ENCODE results near the gene ATXN7. TPM values are rescaled to one million over a fixed set of nuclear protein-coding genes. Genes with fewer than 3 reads are reported as not detected.

ATXN7 gene
- total RNA-seq, 1 experiment from 2014 or later: 27.5 TPM

- intact Hi-C loops (cut with micrococcal nuclease): no loop called here
- ChIA-PET CTCF (no interaction called here), RAD21 (ENCODE audit: low non-redundant PET in 1 of 2, low total read pairs in 2 of 2, uncharacterized antibody in 2 of 2, unreplicated experiment in 2 of 2) (no interaction called here), POLR2A (no interaction called here)
- Histone ChIP-seq H2AFZ (ENCODE audit: low read depth, low read length, poor library complexity, severe bottlenecking) (no peak overlapping the region), H3K9me2 (ENCODE audit: insufficient read depth) (no peaks in the 10 kb centered on the region), H3K4me3 (replicated peaks in 1 of 2; ENCODE audit: low read depth in 1 of 2, low read length in 2 of 2) (no peak overlapping the region), H3K27ac (ENCODE audit: low read depth, low read length) (no peak overlapping the region), H3K9ac (ENCODE audit: low read length) (no peak overlapping the region), H3K79me2 (ENCODE audit: insufficient read depth, low read length) (peaks cover 93% of the 10 kb centered on the region), H3K4me2 (ENCODE audit: low read length) (no peak overlapping the region), H3K36me3 (ENCODE audit: control insufficient read depth in 1 of 2, insufficient read depth in 2 of 2, low read length in 2 of 2) (no peaks in the 10 kb centered on the region), H4K20me1 (ENCODE audit: insufficient read depth) (peaks cover 2% of the 10 kb centered on the region; the same call in 1 of the 2 replicates), H3K9me3 (ENCODE audit: control insufficient read depth in 1 of 2, insufficient read depth in 1 of 2, low read depth in 1 of 2, low read length in 2 of 2) (no peaks in the 10 kb centered on the region), H3K4me1 (ENCODE audit: control insufficient read depth in 1 of 2, insufficient read depth in 2 of 2, low read length in 2 of 2) (no peaks in the 10 kb centered on the region), H3K27me3 (ENCODE audit: insufficient read depth, low read length) (no peaks in the 10 kb centered on the region)
- no peak for TF ChIP-seq CTCF (IDR thresholded peaks at IDR 0.05 in 2 of 3, conservative IDR thresholded peaks at IDR 0.05 in 1 of 3; ENCODE audit: borderline replicate concordance in 1 of 3, insufficient read depth in 1 of 3, low read depth in 2 of 3, low read length in 2 of 3)
- TF ChIP-seq CEBPB (IDR thresholded peaks at IDR 0.05; ENCODE audit: low read depth): no peak
- DNase-seq (ENCODE audit: low read depth, low spot score): no peak
- ATAC-seq: no peak
- BruUV-seq (replicated peaks): no TSS peak
These were observed 67.6 kb downstream of the ATXN7 start for GRCh38 chr3:63931290-63931689.

- H4K20me1 ChIP-seq (ENCODE audit: insufficient read depth): peaks cover 3% of the 10 kb centered on the region; the same call in 1 of the 2 replicates
- H3K27me3 ChIP-seq (ENCODE audit: insufficient read depth, low read length): no peaks in the 10 kb centered on the region
- ChIA-PET CTCF (no interaction called here), RAD21 (ENCODE audit: low non-redundant PET in 1 of 2, low total read pairs in 2 of 2, uncharacterized antibody in 2 of 2, unreplicated experiment in 2 of 2) (no interaction called here), POLR2A (no interaction called here)
- DNase-seq (ENCODE audit: low read depth, low spot score) (no peak), ATAC-seq (no peak)
- H3K4me1 ChIP-seq (ENCODE audit: control insufficient read depth in 1 of 2, insufficient read depth in 2 of 2, low read length in 2 of 2): no peaks in the 10 kb centered on the region
- peaks cover 94% of the 10 kb centered on the region for H3K79me2 ChIP-seq (ENCODE audit: insufficient read depth, low read length)
- H2AFZ ChIP-seq (ENCODE audit: low read depth, low read length, poor library complexity, severe bottlenecking): no peak overlapping the region
- no peaks in the 10 kb centered on the region for H3K9me2 ChIP-seq (ENCODE audit: insufficient read depth)
- H3K9ac ChIP-seq (ENCODE audit: low read length): no peak overlapping the region
- no peaks in the 10 kb centered on the region for H3K9me3 ChIP-seq (ENCODE audit: control insufficient read depth in 1 of 2, insufficient read depth in 1 of 2, low read depth in 1 of 2, low read length in 2 of 2)
- intact Hi-C loops (cut with micrococcal nuclease): no loop called here
- no peak overlapping the region for H3K27ac ChIP-seq (ENCODE audit: low read depth, low read length)
- no TSS peak for BruUV-seq (replicated peaks)
- H3K36me3 ChIP-seq (ENCODE audit: control insufficient read depth in 1 of 2, insufficient read depth in 2 of 2, low read length in 2 of 2): no peaks in the 10 kb centered on the region
- no peak overlapping the region for H3K4me2 ChIP-seq (ENCODE audit: low read length)
- H3K4me3 ChIP-seq (replicated peaks in 1 of 2; ENCODE audit: low read depth in 1 of 2, low read length in 2 of 2): no peak overlapping the region
- no peak for TF ChIP-seq ATF3 (IDR thresholded peaks at IDR 0.05)
- TF ChIP-seq YY1 (IDR thresholded peaks at IDR 0.05; ENCODE audit: extremely low read depth, insufficient replicate concordance, low read depth, low read length): no peak
- TF ChIP-seq POLR2A (IDR thresholded peaks at IDR 0.05; ENCODE audit: borderline replicate concordance, extremely low read depth, insufficient read depth, insufficient read length): no peak
- no peak for TF ChIP-seq SRF (IDR thresholded peaks at IDR 0.05; ENCODE audit: low read depth)
- no peak for TF ChIP-seq CEBPB (IDR thresholded peaks at IDR 0.05; ENCODE audit: low read depth)
- no peak for TF ChIP-seq ELF1 (IDR thresholded peaks at IDR 0.05; ENCODE audit: borderline replicate concordance, low read depth)
- no peak for TF ChIP-seq EZH2 (IDR thresholded peaks at IDR 0.05)
- TF ChIP-seq SIN3A (IDR thresholded peaks at IDR 0.05; ENCODE audit: low read depth): no peak
- TF ChIP-seq ZFX (IDR thresholded peaks at IDR 0.05): no peak
- TF ChIP-seq REST (IDR thresholded peaks at IDR 0.05; ENCODE audit: low read depth): no peak
- TF ChIP-seq EGR1 (IDR thresholded peaks at IDR 0.05; ENCODE audit: low read depth): no peak
- no peak for TF ChIP-seq TCF7L2 (IDR thresholded peaks at IDR 0.05; ENCODE audit: borderline replicate concordance, extremely low read depth, insufficient read depth, insufficient read length)
- TF ChIP-seq SP1 (IDR thresholded peaks at IDR 0.05; ENCODE audit: low read depth): no peak
- no peak for TF ChIP-seq CBX3 (IDR thresholded peaks at IDR 0.05; ENCODE audit: low read depth)
- no peak for TF ChIP-seq POLR2AphosphoS5 (IDR thresholded peaks at IDR 0.05; ENCODE audit: low read depth, low read length)
These were observed 69.0 kb downstream of the ATXN7 start for GRCh38 chr3:63932509-63933212.

All from HCT116 (cell line).